NT2/D1 (cell line): Measurements from ENCODE around the gene TAGAP.
A peak's percentile ranks its signal among the peaks of the same experiment; 100 is the strongest.

ENCODE experiments used
- DNase-seq: peaks from one replicate; pipeline ENCODE4 v3.0.0-alpha.2; 2011; ENCODE audit warnings: low read depth, low spot score
- H3K27me3 ChIP-seq: 2 replicates; pipeline ENCODE4 v1.6.0; 2011; ENCODE audit warnings: mild to moderate bottlenecking; ENCODE audit not compliant: insufficient read length, insufficient read depth
- H3K36me3 ChIP-seq: 2 replicates; pipeline ENCODE4 v1.6.1; 2011; ENCODE audit warnings: mild to moderate bottlenecking, low read length, mixed read lengths; ENCODE audit not compliant: insufficient read depth, insufficient read length
- H3K4me1 ChIP-seq: 2 replicates; pipeline ENCODE4 v1.5.1; 2011; ENCODE audit not compliant: insufficient read depth, insufficient read length
- H3K4me3 ChIP-seq: 2 replicates; pipeline ENCODE4 v1.5.1; 2011; ENCODE audit warnings: low read depth; ENCODE audit not compliant: insufficient read length
- H3K9ac ChIP-seq: 2 replicates; pipeline ENCODE4 v1.6.0; 2011; ENCODE audit warnings: low read depth; ENCODE audit not compliant: insufficient read length
- H3K9me3 ChIP-seq: 2 replicates; pipeline ENCODE4 v1.5.1; 2011; ENCODE audit warnings: mild to moderate bottlenecking, low read length; ENCODE audit not compliant: insufficient read depth
- SUZ12 ChIP-seq: IDR thresholded peaks from 2 replicates; pipeline ENCODE4 v1.6.1; 2011; ENCODE audit not compliant: insufficient read length, insufficient read depth; ENCODE audit errors: extremely low read depth
- YY1 ChIP-seq: IDR thresholded peaks from 2 replicates; pipeline ENCODE4 v1.6.1; 2011; ENCODE audit not compliant: insufficient read length, insufficient read depth
- ZNF274 ChIP-seq: IDR thresholded peaks from 2 replicates; pipeline ENCODE4 v1.6.1; 2011; ENCODE audit warnings: mild to moderate bottlenecking, low read depth, low read length

TAGAP gene

GRCh38 chr6:159061805-159062563 lies 17.2 kb upstream of the TAGAP start:
- no peaks in the 10 kb centered on the region for H3K4me1 ChIP-seq
- no peak overlapping the region for H3K4me3 ChIP-seq
- H3K36me3 ChIP-seq = no peaks in the 10 kb centered on the region
- no peak for TF ChIP-seq SUZ12
- TF ChIP-seq ZNF274 = no peak
- no peak for TF ChIP-seq YY1
- H3K27me3 ChIP-seq = no peaks in the 10 kb centered on the region
- H3K9ac ChIP-seq = no peak overlapping the region
- no peak for DNase-seq
- H3K9me3 ChIP-seq = no peaks in the 10 kb centered on the region

GRCh38 chr6:159061146-159061545 lies 16.4 kb upstream of the TAGAP start:
- H3K4me1 ChIP-seq = no peaks in the 10 kb centered on the region
- no peaks in the 10 kb centered on the region for H3K27me3 ChIP-seq

GRCh38 chr6:159059885-159060506 lies 15.2 kb upstream of the TAGAP start:
- Histone ChIP-seq H3K9me3 (no peaks in the 10 kb centered on the region), H3K4me1 (peaks cover 4% of the 10 kb centered on the region), H3K9ac (no peak overlapping the region), H3K27me3 (no peaks in the 10 kb centered on the region), H3K36me3 (no peaks in the 10 kb centered on the region), H3K4me3 (no peak overlapping the region)
- TF ChIP-seq ZNF274 (no peak), YY1 (no peak), SUZ12 (no peak)
- no peak for DNase-seq

More at GRCh38 chr6:159061146-159061545, 16.4 kb upstream of the TAGAP start:
- TF ChIP-seq ZNF274 = no peak
- no peak for TF ChIP-seq SUZ12
- TF ChIP-seq YY1 = no peak
- Histone ChIP-seq H3K9me3 (no peaks in the 10 kb centered on the region), H3K36me3 (no peaks in the 10 kb centered on the region), H3K4me3 (no peak overlapping the region), H3K9ac (no peak overlapping the region)
- no peak for DNase-seq

GRCh38 chr6:159059141-159059540 lies 14.3 kb upstream of the TAGAP start:
- Histone ChIP-seq H3K9me3 (no peaks in the 10 kb centered on the region), H3K9ac (no peak overlapping the region), H3K27me3 (no peaks in the 10 kb centered on the region), H3K36me3 (no peaks in the 10 kb centered on the region), H3K4me3 (no peak overlapping the region), H3K4me1 (peaks cover 4% of the 10 kb centered on the region)
- TF ChIP-seq ZNF274 = no peak
- TF ChIP-seq SUZ12 = no peak
- TF ChIP-seq YY1 = no peak
- DNase-seq = no peak

- TF ChIP-seq YY1 = no peak
- TF ChIP-seq ZNF274 = no peak
- no peak for TF ChIP-seq SUZ12
- DNase-seq = no peak
- Histone ChIP-seq H3K9me3 (no peaks in the 10 kb centered on the region; the same call in 1 of the 2 replicates), H3K4me1 (peaks cover 4% of the 10 kb centered on the region), H3K27me3 (no peaks in the 10 kb centered on the region), H3K9ac (no peak overlapping the region), H3K4me3 (no peak overlapping the region), H3K36me3 (no peaks in the 10 kb centered on the region)
These were observed 12.1 kb upstream of the TAGAP start for GRCh38 chr6:159056899-159057298.

GRCh38 chr6:159056432-159056831 lies 11.6 kb upstream of the TAGAP start:
- peak; percentile 57 for DNase-seq
- no peak overlapping the region for H3K9ac ChIP-seq

GRCh38 chr6:159056003-159056402 lies 11.2 kb upstream of the TAGAP start:
- DNase-seq = no peak
- Histone ChIP-seq H3K36me3 (no peaks in the 10 kb centered on the region), H3K9ac (peak overlapping the region; percentile 18), H3K4me3 (no peak overlapping the region), H3K9me3 (no peaks in the 10 kb centered on the region; the same call in 1 of the 2 replicates), H3K4me1 (peaks cover 4% of the 10 kb centered on the region), H3K27me3 (no peaks in the 10 kb centered on the region)
- TF ChIP-seq ZNF274 (no peak), YY1 (no peak)

More at GRCh38 chr6:159056432-159056831, 11.6 kb upstream of the TAGAP start:
- Histone ChIP-seq H3K36me3 (no peaks in the 10 kb centered on the region), H3K9me3 (no peaks in the 10 kb centered on the region; the same call in 1 of the 2 replicates), H3K4me3 (no peak overlapping the region), H3K4me1 (peaks cover 4% of the 10 kb centered on the region), H3K27me3 (no peaks in the 10 kb centered on the region)
- TF ChIP-seq YY1 = no peak
